Type B pancreatic cell (in vitro differentiated cells): ENCODE results near the gene DUSP21. TPM values are rescaled to one million over a fixed set of nuclear protein-coding genes. Genes with fewer than 3 reads are reported as not detected.
"Not testable (repeated sequence)": the region's sequence is repeated elsewhere in the genome, so short reads cannot be mapped to it uniquely, and the experiment has no call there.

Experiments used
- DNase-seq: peaks from one replicate; pipeline ENCODE4 v3.0.0; 2021; ENCODE audit warnings: mixed read lengths; ENCODE audit not compliant: unreplicated experiment; ENCODE audit errors: extremely low spot score
- H3K27ac Mint-ChIP-seq: 2 replicates; pipeline ENCODE4 v1.8.0; 2021; ENCODE audit warnings: mild to moderate bottlenecking, mixed read lengths
- H3K27me3 Mint-ChIP-seq: 2 replicates; pipeline ENCODE4 v1.8.0; 2021; ENCODE audit warnings: mixed read lengths
- H3K36me3 Mint-ChIP-seq: 2 replicates; pipeline ENCODE4 v1.8.0; 2021; ENCODE audit warnings: mixed read lengths
- H3K4me1 Mint-ChIP-seq: one replicate; pipeline ENCODE4 v1.8.0; 2021; ENCODE audit warnings: mixed read lengths; ENCODE audit not compliant: unreplicated experiment
- H3K4me3 Mint-ChIP-seq: 2 replicates; pipeline ENCODE4 v1.8.0; 2021; ENCODE audit warnings: mild to moderate bottlenecking, mixed read lengths
- H3K9me3 Mint-ChIP-seq: 2 replicates; pipeline ENCODE4 v1.8.0; 2021; ENCODE audit warnings: mixed read lengths
- CTCF ChIP-seq: fragments of 200-600 bp; sonication (generic); conservative IDR thresholded peaks from 2 replicates; pipeline ENCODE4 v1.5.0; 2021; ENCODE audit warnings: antibody characterized with exemption, mild to moderate bottlenecking
- total RNA-seq: library from RNA; stranded (reverse); gene quantifications from 2 replicates; pipeline ENCODE4 v1.2.1, GENCODE V29; 2021; ENCODE audit warnings: low replicate concordance

The DUSP21 gene
- total RNA-seq, 1 donor from 2014 or later = not detected

GRCh38 chrX:44822601-44823000 lies 21.2 kb upstream of the DUSP21 start:
- TF ChIP-seq CTCF = no peak
- Mint-ChIP-seq H3K36me3 (no peaks in the 10 kb centered on the region), H3K27ac (no peak overlapping the region), H3K27me3 (no peaks in the 10 kb centered on the region), H3K4me1 (no peaks in the 10 kb centered on the region), H3K4me3 (no peak overlapping the region), H3K9me3 (no peaks in the 10 kb centered on the region)
- no peak for DNase-seq

GRCh38 chrX:44823193-44823592 lies 20.6 kb upstream of the DUSP21 start:
- not testable (repeated sequence) for H3K4me3 Mint-ChIP-seq, H3K36me3 Mint-ChIP-seq, H3K4me1 Mint-ChIP-seq, H3K27me3 Mint-ChIP-seq, DNase-seq, H3K9me3 Mint-ChIP-seq, H3K27ac Mint-ChIP-seq

DNA sequence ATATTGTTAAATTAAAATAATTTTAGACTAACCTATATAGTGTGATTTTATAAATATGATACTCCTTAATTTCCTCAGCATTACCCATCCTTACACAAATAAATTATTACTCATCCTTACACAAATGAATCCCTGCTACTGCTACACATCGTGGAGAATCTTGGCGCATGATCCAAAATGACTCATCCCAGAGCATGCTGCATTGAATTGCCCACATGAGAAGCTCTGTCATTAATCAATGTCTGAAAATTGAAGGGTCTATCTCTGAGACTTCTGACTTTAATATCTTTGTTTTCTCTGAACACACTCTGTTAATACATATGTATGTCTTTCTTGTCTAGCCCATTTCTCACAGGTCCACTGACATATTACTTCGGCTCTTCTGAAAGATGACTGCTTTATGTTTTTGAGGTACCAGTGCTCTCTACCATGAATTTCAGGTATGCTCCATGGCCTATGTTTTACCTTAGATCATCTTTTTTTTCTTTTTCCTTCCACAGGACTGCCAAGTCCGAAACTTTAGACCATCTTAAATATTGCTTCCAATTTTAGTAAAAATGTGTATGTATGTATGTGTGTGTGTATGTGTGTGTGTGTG lies 15.7 kb upstream of the DUSP21 start:
- Mint-ChIP-seq H3K36me3 (no peaks in the 10 kb centered on the region), H3K9me3 (no peaks in the 10 kb centered on the region), H3K27ac (no peak overlapping the region), H3K4me3 (no peak overlapping the region), H3K4me1 (no peaks in the 10 kb centered on the region), H3K27me3 (no peaks in the 10 kb centered on the region)
- no peak for DNase-seq
- no peak for TF ChIP-seq CTCF

- H3K27ac Mint-ChIP-seq = no peak overlapping the region
- H3K36me3 Mint-ChIP-seq = no peaks in the 10 kb centered on the region
- no peaks in the 10 kb centered on the region for H3K27me3 Mint-ChIP-seq
- H3K9me3 Mint-ChIP-seq = peaks cover 6% of the 10 kb centered on the region
- DNase-seq = no peak
- no peaks in the 10 kb centered on the region for H3K4me1 Mint-ChIP-seq
- no peak for TF ChIP-seq CTCF
- H3K4me3 Mint-ChIP-seq = no peak overlapping the region
Measured at GRCh38 chrX:44829832-44830231, 14.0 kb upstream of the DUSP21 start.

- H3K27me3 Mint-ChIP-seq = no peaks in the 10 kb centered on the region
- H3K36me3 Mint-ChIP-seq = no peaks in the 10 kb centered on the region
- no peak overlapping the region for H3K4me3 Mint-ChIP-seq
- H3K4me1 Mint-ChIP-seq = no peaks in the 10 kb centered on the region
- TF ChIP-seq CTCF = no peak
- H3K27ac Mint-ChIP-seq = no peak overlapping the region
- peaks cover 1% of the 10 kb centered on the region for H3K9me3 Mint-ChIP-seq
- no peak for DNase-seq
Measured at GRCh38 chrX:44842550-44843317, 1.1 kb upstream of the DUSP21 start.

DNA sequence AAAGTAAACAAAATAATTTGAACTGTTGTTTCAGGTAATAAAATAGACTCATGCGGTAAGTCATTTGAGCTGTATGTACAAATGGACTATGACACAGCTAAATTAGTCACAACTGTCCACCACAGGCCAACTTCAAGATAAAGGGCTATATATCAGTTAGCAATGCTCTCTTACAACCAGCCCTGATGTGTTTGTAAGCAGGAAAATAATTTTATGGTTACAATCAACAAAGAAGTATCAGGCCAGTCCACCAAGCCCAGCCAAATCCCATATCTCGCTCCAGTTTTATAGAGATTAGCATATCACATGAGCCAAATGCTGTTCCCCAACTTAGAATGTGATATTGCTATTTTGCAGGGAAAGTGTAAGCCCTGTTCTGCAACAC lies 511 bp upstream of the DUSP21 start:
- no peak overlapping the region for H3K27ac Mint-ChIP-seq
- peaks cover 5% of the 10 kb centered on the region for H3K9me3 Mint-ChIP-seq
- no peak overlapping the region for H3K4me3 Mint-ChIP-seq
- H3K36me3 Mint-ChIP-seq = no peaks in the 10 kb centered on the region
- no peak for TF ChIP-seq CTCF
- H3K4me1 Mint-ChIP-seq = no peaks in the 10 kb centered on the region
- no peak for DNase-seq
- H3K27me3 Mint-ChIP-seq = no peaks in the 10 kb centered on the region
